ENCODE results near the gene SLC36A3. TPM values are rescaled to one million over a fixed set of nuclear protein-coding genes. Genes with fewer than 3 reads are reported as not detected.

The SLC36A3 gene
- total and polyA plus RNA-seq, 2 of the 4 experiments (the other 2 are of a cell fraction), result not detected

GRCh38 chr5:151326266-151326665 is 22.7 kb upstream of the SLC36A3 start:
- WGBS, 2 experiments (ENCODE audit: extremely low coverage in 2 of 2, insufficient read length in 1 of 2), result 88% methylated on average over 1 of the region's 3 CpGs; no CpG with 5 or more reads in 1 of the 2 experiments
- Histone ChIP-seq H2AK9ac (replicated peaks; ENCODE audit: low read depth, low read length, poor library complexity) (no peak overlapping the region), H3K27me3 (ENCODE audit: control insufficient read depth, insufficient read depth, low read length) (peaks cover 2% of the 10 kb centered on the region; the same call in 1 of the 2 replicates), H3K9me3 (ENCODE audit: control insufficient read depth, insufficient read depth, low read length) (no peaks in the 10 kb centered on the region), H3K9ac (ENCODE audit: low read depth, low read length) (no peak overlapping the region), H4K8ac (ENCODE audit: low read depth in 2 of 2, low read length in 2 of 2) (no peak overlapping the region), H4K20me1 (ENCODE audit: insufficient read depth, low read length) (no peaks in the 10 kb centered on the region), H3K14ac (replicated peaks; ENCODE audit: low read depth, low read length) (no peak overlapping the region), H3K79me1 (ENCODE audit: low read depth in 1 of 2, low read length in 2 of 2) (no peaks in the 10 kb centered on the region), H3K4me2 (ENCODE audit: low read depth, low read length) (no peak overlapping the region), H2AFZ (replicated peaks; ENCODE audit: low read length, poor library complexity) (peak overlapping the region; percentile 11), H4K91ac (ENCODE audit: insufficient read depth, low read depth, low read length) (no peak overlapping the region), H4K5ac (ENCODE audit: low read depth, low read length) (no peak overlapping the region), H2BK20ac (ENCODE audit: low read depth, low read length) (no peak overlapping the region), H3K36me3 (ENCODE audit: control insufficient read depth, insufficient read depth, low read length) (no peaks in the 10 kb centered on the region), H3K9me1 (ENCODE audit: insufficient read depth, low read length) (no peaks in the 10 kb centered on the region), H3K27ac (ENCODE audit: insufficient read depth, low read length) (no peak overlapping the region), H2BK120ac (ENCODE audit: low read depth, low read length) (no peak overlapping the region), H2AK5ac (ENCODE audit: low read depth, low read length) (no peak overlapping the region), H3K23ac (ENCODE audit: low read depth, low read length) (no peak overlapping the region), H3K4me1 (ENCODE audit: control insufficient read depth, insufficient read depth, low read length) (no peaks in the 10 kb centered on the region), H3K4me3 (ENCODE audit: insufficient read depth, low read depth, low read length) (no peak overlapping the region), H3K56ac (ENCODE audit: extremely low read depth, insufficient read depth, low read length) (no peak overlapping the region), H2BK5ac (ENCODE audit: low read depth, low read length, poor library complexity, severe bottlenecking) (no peak overlapping the region), H3K18ac (ENCODE audit: low read depth, low read length) (no peak overlapping the region), H3K4ac (ENCODE audit: low read depth, low read length) (no peak overlapping the region), H2BK15ac (ENCODE audit: low read depth, low read length) (no peak overlapping the region)
- ChIA-PET POLR2A (ENCODE audit: unreplicated experiment) (no interaction called here), CTCF (no interaction called here)
- ATAC-seq (ENCODE audit: low read depth) (no peak), DNase-seq (no peak)
- in situ Hi-C loops (cut with MboI; ENCODE audit: low sequenced_read_pairs), result no loop called here
- dilution Hi-C loops (cut with HindIII; ENCODE audit: low sequenced_read_pairs, unreplicated experiment), result no loop called here
- TF ChIP-seq POLR2A (IDR thresholded peaks at IDR 0.05; ENCODE audit: low read depth, low read length) (no peak), NFE2L2 (IDR thresholded peaks at IDR 0.05; ENCODE audit: low read depth, low read length) (no peak), BHLHE40 (IDR thresholded peaks at IDR 0.05; ENCODE audit: low read depth, low read length) (no peak), CEBPB (IDR thresholded peaks at IDR 0.05; ENCODE audit: low read depth, low read length) (no peak), RAD21 (IDR thresholded peaks at IDR 0.05; ENCODE audit: low read length) (no peak), MAZ (IDR thresholded peaks at IDR 0.05; ENCODE audit: borderline replicate concordance, low read depth, low read length) (no peak), RFX5 (IDR thresholded peaks at IDR 0.05; ENCODE audit: low read depth, low read length) (no peak), FOS (IDR thresholded peaks at IDR 0.05; ENCODE audit: low read depth, low read length) (no peak), RCOR1 (IDR thresholded peaks at IDR 0.05; ENCODE audit: insufficient replicate concordance, low read length) (no peak), CHD1 (IDR thresholded peaks at IDR 0.05; ENCODE audit: low read depth, low read length) (no peak), MXI1 (IDR thresholded peaks at IDR 0.05; ENCODE audit: borderline replicate concordance, low read depth, low read length) (no peak), MAFK (IDR thresholded peaks at IDR 0.05; ENCODE audit: low read depth, low read length) (no peak), SMC3 (IDR thresholded peaks at IDR 0.05; ENCODE audit: low read depth, low read length) (no peak), CTCF (conservative IDR thresholded peaks at IDR 0.05; ENCODE audit: low read depth, low read length) (no peak)
- TF ChIP-seq, protein P1, sequence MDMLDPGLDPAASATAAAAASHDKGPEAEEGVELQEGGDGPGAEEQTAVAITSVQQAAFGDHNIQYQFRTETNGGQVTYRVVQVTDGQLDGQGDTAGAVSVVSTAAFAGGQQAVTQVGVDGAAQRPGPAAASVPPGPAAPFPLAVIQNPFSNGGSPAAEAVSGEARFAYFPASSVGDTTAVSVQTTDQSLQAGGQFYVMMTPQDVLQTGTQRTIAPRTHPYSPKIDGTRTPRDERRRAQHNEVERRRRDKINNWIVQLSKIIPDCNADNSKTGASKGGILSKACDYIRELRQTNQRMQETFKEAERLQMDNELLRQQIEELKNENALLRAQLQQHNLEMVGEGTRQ (IDR thresholded peaks at IDR 0.05; ENCODE audit: low read depth, low read length), result no peak
- TF ChIP-seq, protein P2, sequence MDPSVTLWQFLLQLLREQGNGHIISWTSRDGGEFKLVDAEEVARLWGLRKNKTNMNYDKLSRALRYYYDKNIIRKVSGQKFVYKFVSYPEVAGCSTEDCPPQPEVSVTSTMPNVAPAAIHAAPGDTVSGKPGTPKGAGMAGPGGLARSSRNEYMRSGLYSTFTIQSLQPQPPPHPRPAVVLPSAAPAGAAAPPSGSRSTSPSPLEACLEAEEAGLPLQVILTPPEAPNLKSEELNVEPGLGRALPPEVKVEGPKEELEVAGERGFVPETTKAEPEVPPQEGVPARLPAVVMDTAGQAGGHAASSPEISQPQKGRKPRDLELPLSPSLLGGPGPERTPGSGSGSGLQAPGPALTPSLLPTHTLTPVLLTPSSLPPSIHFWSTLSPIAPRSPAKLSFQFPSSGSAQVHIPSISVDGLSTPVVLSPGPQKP (IDR thresholded peaks at IDR 0.05; ENCODE audit: borderline replicate concordance, low read depth, low read length), result no peak
- intact Hi-C loops (cut with micrococcal nuclease), result no loop called here
- no TSS peak for BruUV-seq (replicated peaks)

Measured in IMR-90 (cell line).